ENCODE measurements around the gene KRT71.

Gene KRT71

GRCh38 chr12:52582486-52582885 lies 29.5 kb upstream of the KRT71 start:
- H3K27ac Mint-ChIP-seq = no peak overlapping the region
- ATAC-seq (replicated peaks) = peak in 1 of 2 donors; percentile 6
- H3K4me1 Mint-ChIP-seq = no peaks in the 10 kb centered on the region
- DNase-seq = no peak
- no peaks in the 10 kb centered on the region for H3K9me3 Mint-ChIP-seq
- H3K4me3 Mint-ChIP-seq = no peak overlapping the region
- no peaks in the 10 kb centered on the region for H3K36me3 Mint-ChIP-seq
- H3K27me3 Mint-ChIP-seq = peaks cover 16% of the 10 kb centered on the region in 2 donors

GRCh38 chr12:52581481-52581880 lies 28.5 kb upstream of the KRT71 start:
- H3K27ac Mint-ChIP-seq = no peak overlapping the region
- H3K9me3 Mint-ChIP-seq = no peaks in the 10 kb centered on the region
- peaks cover 16% of the 10 kb centered on the region in 2 donors for H3K27me3 Mint-ChIP-seq
- ATAC-seq (replicated peaks) (no peak), DNase-seq (no peak)
- H3K4me1 Mint-ChIP-seq = no peaks in the 10 kb centered on the region
- H3K36me3 Mint-ChIP-seq = no peaks in the 10 kb centered on the region
- H3K4me3 Mint-ChIP-seq = no peak overlapping the region

- H3K4me1 Mint-ChIP-seq = no peaks in the 10 kb centered on the region
- H3K27ac Mint-ChIP-seq = no peak overlapping the region
- H3K9me3 Mint-ChIP-seq = no peaks in the 10 kb centered on the region
- DNase-seq (no peak), ATAC-seq (replicated peaks) (no peak)
- no peaks in the 10 kb centered on the region for H3K36me3 Mint-ChIP-seq
- peaks cover 12 to 20% of the 10 kb centered on the region in 2 donors for H3K27me3 Mint-ChIP-seq
- no peak overlapping the region for H3K4me3 Mint-ChIP-seq
Measured at GRCh38 chr12:52581066-52581465, 28.1 kb upstream of the KRT71 start.

GRCh38 chr12:52580496-52580895 lies 27.6 kb upstream of the KRT71 start:
- Mint-ChIP-seq H3K4me1 (no peaks in the 10 kb centered on the region), H3K9me3 (no peaks in the 10 kb centered on the region), H3K36me3 (no peaks in the 10 kb centered on the region), H3K27ac (no peak overlapping the region), H3K27me3 (peaks cover 12 to 22% of the 10 kb centered on the region in 2 donors), H3K4me3 (no peak overlapping the region)
- DNase-seq = no peak
- ATAC-seq (replicated peaks) = no peak

GRCh38 chr12:52579468-52580465 lies 26.8 kb upstream of the KRT71 start:
- DNase-seq (no peak), ATAC-seq (replicated peaks) (no peak)
- peaks cover 12 to 22% of the 10 kb centered on the region in 2 donors for H3K27me3 Mint-ChIP-seq
- no peak overlapping the region for H3K27ac Mint-ChIP-seq
- H3K4me3 Mint-ChIP-seq = no peak overlapping the region
- H3K36me3 Mint-ChIP-seq = no peaks in the 10 kb centered on the region
- no peaks in the 10 kb centered on the region for H3K9me3 Mint-ChIP-seq
- no peaks in the 10 kb centered on the region for H3K4me1 Mint-ChIP-seq

- ATAC-seq (replicated peaks) (no peak), DNase-seq (no peak)
- Mint-ChIP-seq H3K4me1 (no peaks in the 10 kb centered on the region), H3K4me3 (no peak overlapping the region), H3K9me3 (no peaks in the 10 kb centered on the region), H3K27me3 (peaks cover 12 to 22% of the 10 kb centered on the region in 2 donors), H3K27ac (no peak overlapping the region), H3K36me3 (no peaks in the 10 kb centered on the region)
Measured at GRCh38 chr12:52578469-52578868, 25.5 kb upstream of the KRT71 start.

- Mint-ChIP-seq H3K27ac (no peak overlapping the region), H3K4me1 (no peaks in the 10 kb centered on the region), H3K36me3 (no peaks in the 10 kb centered on the region), H3K9me3 (no peaks in the 10 kb centered on the region), H3K4me3 (no peak overlapping the region), H3K27me3 (peaks cover 21 to 31% of the 10 kb centered on the region in 2 donors)
- ATAC-seq (replicated peaks) (no peak), DNase-seq (no peak)
Measured at GRCh38 chr12:52577316-52577715, 24.4 kb upstream of the KRT71 start.

- no peaks in the 10 kb centered on the region for H3K9me3 Mint-ChIP-seq
- H3K27me3 Mint-ChIP-seq = peaks cover 14 to 28% of the 10 kb centered on the region in 2 donors
- H3K4me3 Mint-ChIP-seq = no peak overlapping the region
- no peaks in the 10 kb centered on the region for H3K36me3 Mint-ChIP-seq
- no peaks in the 10 kb centered on the region for H3K4me1 Mint-ChIP-seq
- no peak for ATAC-seq (replicated peaks)
- no peak for DNase-seq
- H3K27ac Mint-ChIP-seq = no peak overlapping the region
Measured at GRCh38 chr12:52575948-52576347, 23.0 kb upstream of the KRT71 start.

GRCh38 chr12:52575256-52575655 lies 22.3 kb upstream of the KRT71 start:
- H3K4me3 Mint-ChIP-seq = no peak overlapping the region
- no peak overlapping the region for H3K27ac Mint-ChIP-seq
- H3K9me3 Mint-ChIP-seq = no peaks in the 10 kb centered on the region
- no peaks in the 10 kb centered on the region for H3K36me3 Mint-ChIP-seq
- DNase-seq (no peak), ATAC-seq (replicated peaks) (no peak)
- no peaks in the 10 kb centered on the region for H3K4me1 Mint-ChIP-seq
- H3K27me3 Mint-ChIP-seq = peaks cover 10 to 23% of the 10 kb centered on the region in 2 donors

GRCh38 chr12:52573743-52574142 lies 20.8 kb upstream of the KRT71 start, which contains the start of gene KRT74:
Gene KRT74 (minus strand): TSS chr12:52573843. CDS start chr12:52573777, 66 bp downstream.
- no peak for ATAC-seq (replicated peaks)
- Mint-ChIP-seq H3K36me3 (no peaks in the 10 kb centered on the region), H3K27ac (no peak within 1 kb of the TSS), H3K4me1 (no peaks in the 10 kb centered on the region), H3K4me3 (no peak within 1 kb of the TSS), H3K9me3 (no peaks in the 10 kb centered on the region), H3K27me3 (peaks cover 10 to 23% of the 10 kb centered on the region in 2 donors)
- no peak for DNase-seq

GRCh38 chr12:52573306-52573705 lies 20.4 kb upstream of the KRT71 start:
- Mint-ChIP-seq H3K27ac (no peak overlapping the region), H3K36me3 (no peaks in the 10 kb centered on the region), H3K27me3 (peaks cover 11 to 24% of the 10 kb centered on the region in 2 donors), H3K4me1 (no peaks in the 10 kb centered on the region), H3K4me3 (no peak overlapping the region), H3K9me3 (no peaks in the 10 kb centered on the region)
- ATAC-seq (replicated peaks) (no peak), DNase-seq (no peak)

- ATAC-seq (replicated peaks) (no peak), DNase-seq (no peak)
- H3K4me1 Mint-ChIP-seq = no peaks in the 10 kb centered on the region
- H3K36me3 Mint-ChIP-seq = no peaks in the 10 kb centered on the region
- no peak overlapping the region for H3K27ac Mint-ChIP-seq
- H3K4me3 Mint-ChIP-seq = no peak overlapping the region
- peaks cover 25 to 30% of the 10 kb centered on the region in 2 donors for H3K27me3 Mint-ChIP-seq
- H3K9me3 Mint-ChIP-seq = no peaks in the 10 kb centered on the region
Measured at GRCh38 chr12:52570511-52570910, 17.6 kb upstream of the KRT71 start.

GRCh38 chr12:52568111-52568510 lies 15.2 kb upstream of the KRT71 start:
- H3K9me3 Mint-ChIP-seq = no peaks in the 10 kb centered on the region
- H3K4me1 Mint-ChIP-seq = no peaks in the 10 kb centered on the region
- no peak overlapping the region for H3K27ac Mint-ChIP-seq
- DNase-seq = no peak
- peaks cover 33 to 40% of the 10 kb centered on the region in 2 donors for H3K27me3 Mint-ChIP-seq
- H3K4me3 Mint-ChIP-seq = no peak overlapping the region
- ATAC-seq (replicated peaks) = no peak
- H3K36me3 Mint-ChIP-seq = no peaks in the 10 kb centered on the region

- H3K4me1 Mint-ChIP-seq = no peaks in the 10 kb centered on the region
- no peak overlapping the region for H3K4me3 Mint-ChIP-seq
- no peaks in the 10 kb centered on the region for H3K36me3 Mint-ChIP-seq
- H3K27me3 Mint-ChIP-seq = peaks cover 25 to 32% of the 10 kb centered on the region in 2 donors
- no peaks in the 10 kb centered on the region for H3K9me3 Mint-ChIP-seq
- DNase-seq (no peak), ATAC-seq (replicated peaks) (no peak)
- H3K27ac Mint-ChIP-seq = no peak overlapping the region
Measured at GRCh38 chr12:52566847-52567291, 13.9 kb upstream of the KRT71 start.

GRCh38 chr12:52564582-52564981 lies 11.6 kb upstream of the KRT71 start:
- H3K27ac Mint-ChIP-seq = no peak overlapping the region
- no peaks in the 10 kb centered on the region for H3K4me1 Mint-ChIP-seq
- H3K4me3 Mint-ChIP-seq = no peak overlapping the region
- DNase-seq (no peak), ATAC-seq (replicated peaks) (no peak)
- H3K9me3 Mint-ChIP-seq = no peaks in the 10 kb centered on the region
- peaks cover 25% of the 10 kb centered on the region in 2 donors for H3K27me3 Mint-ChIP-seq
- no peaks in the 10 kb centered on the region for H3K36me3 Mint-ChIP-seq
